Measurements from ENCODE around the gene RMND5A.

The RMND5A gene

GRCh38 chr2:86746939-86747338 is 26.8 kb downstream of the RMND5A start:
- no peak for TF ChIP-seq EP300 (IDR thresholded peaks at IDR 0.05; ENCODE audit: borderline replicate concordance)
- TF ChIP-seq YY1 (IDR thresholded peaks at IDR 0.05; ENCODE audit: low read depth), result no peak
- TF ChIP-seq TEAD4 (IDR thresholded peaks at IDR 0.05), result no peak

GRCh38 chr2:86747711-86748639 is 27.9 kb downstream of the RMND5A start:
- TF ChIP-seq EGR1 (IDR thresholded peaks at IDR 0.05) (no peak), CEBPB (IDR thresholded peaks at IDR 0.05) (peak; percentile 83)

GRCh38 chr2:86750240-86750839 is 30.2 kb downstream of the RMND5A start:
- TF ChIP-seq EP300 (IDR thresholded peaks at IDR 0.05; ENCODE audit: borderline replicate concordance) (no peak), TEAD4 (IDR thresholded peaks at IDR 0.05) (no peak), YY1 (IDR thresholded peaks at IDR 0.05; ENCODE audit: low read depth) (no peak), NFIC (IDR thresholded peaks at IDR 0.05) (no peak), USF1 (IDR thresholded peaks at IDR 0.05) (no peak), MAX (IDR thresholded peaks at IDR 0.05) (no peak), TCF12 (IDR thresholded peaks at IDR 0.05; ENCODE audit: low read depth) (no peak), CEBPB (IDR thresholded peaks at IDR 0.05) (no peak), REST (IDR thresholded peaks at IDR 0.05; ENCODE audit: low read depth) (no peak), TAF1 (IDR thresholded peaks at IDR 0.05; ENCODE audit: low read depth) (no peak), FOXM1 (IDR thresholded peaks at IDR 0.05; ENCODE audit: borderline replicate concordance, low read depth) (no peak), EGR1 (IDR thresholded peaks at IDR 0.05) (no peak), ZBTB7A (IDR thresholded peaks at IDR 0.05; ENCODE audit: low read depth) (no peak), CREB1 (IDR thresholded peaks at IDR 0.05; ENCODE audit: low read depth) (no peak)

- TF ChIP-seq CREB1 (IDR thresholded peaks at IDR 0.05; ENCODE audit: low read depth) (no peak), EP300 (IDR thresholded peaks at IDR 0.05; ENCODE audit: borderline replicate concordance) (no peak), REST (IDR thresholded peaks at IDR 0.05; ENCODE audit: low read depth) (no peak), EGR1 (IDR thresholded peaks at IDR 0.05) (no peak), TEAD4 (IDR thresholded peaks at IDR 0.05) (no peak), YY1 (IDR thresholded peaks at IDR 0.05; ENCODE audit: low read depth) (no peak), MAX (IDR thresholded peaks at IDR 0.05) (no peak), NFIC (IDR thresholded peaks at IDR 0.05) (no peak), USF1 (IDR thresholded peaks at IDR 0.05) (no peak), ZBTB7A (IDR thresholded peaks at IDR 0.05; ENCODE audit: low read depth) (no peak), RAD21 (IDR thresholded peaks at IDR 0.05; ENCODE audit: low read depth) (no peak), FOXM1 (IDR thresholded peaks at IDR 0.05; ENCODE audit: borderline replicate concordance, low read depth) (no peak), CEBPB (IDR thresholded peaks at IDR 0.05) (no peak), TAF1 (IDR thresholded peaks at IDR 0.05; ENCODE audit: low read depth) (no peak), TCF12 (IDR thresholded peaks at IDR 0.05; ENCODE audit: low read depth) (no peak)
Measured at GRCh38 chr2:86751778-86752177, 31.7 kb downstream of the RMND5A start.

- TF ChIP-seq TAF1 (IDR thresholded peaks at IDR 0.05; ENCODE audit: low read depth), result no peak
- TF ChIP-seq CREB1 (IDR thresholded peaks at IDR 0.05; ENCODE audit: low read depth), result no peak
- no peak for TF ChIP-seq MAX (IDR thresholded peaks at IDR 0.05)
- no peak for TF ChIP-seq REST (IDR thresholded peaks at IDR 0.05; ENCODE audit: low read depth)
- no peak for TF ChIP-seq NFIC (IDR thresholded peaks at IDR 0.05)
- no peak for TF ChIP-seq TCF12 (IDR thresholded peaks at IDR 0.05; ENCODE audit: low read depth)
- TF ChIP-seq RAD21 (IDR thresholded peaks at IDR 0.05; ENCODE audit: low read depth), result no peak
- no peak for TF ChIP-seq USF1 (IDR thresholded peaks at IDR 0.05)
- no peak for TF ChIP-seq EP300 (IDR thresholded peaks at IDR 0.05; ENCODE audit: borderline replicate concordance)
- no peak for TF ChIP-seq YY1 (IDR thresholded peaks at IDR 0.05; ENCODE audit: low read depth)
Measured at GRCh38 chr2:86752934-86753333, 32.8 kb downstream of the RMND5A start.
